MCF 10A (cell line): Measurements from ENCODE around the gene ST6GAL2. TPM values are rescaled to one million over a fixed set of nuclear protein-coding genes. Genes with fewer than 3 reads are reported as not detected.

Experiments
- BruUV-seq: library from RNA; stranded (reverse); fragments of 400-500 nt; replicated peaks from 2 replicates; lab custom pipeline; 2021; lab: Mats Ljungman, UMichigan
- CTCF ChIA-PET: fragments of 300-600 bp; sonication (Branson Sonifier 250); formaldehyde crosslinking; extraction: SDS; loops from one replicate; lab custom pipeline; 2021; ENCODE audit warnings: antibody characterized with exemption, inconsistent platforms; lab: Yijun Ruan, JAX
- POLR2A ChIA-PET: fragments of 300-600, 350-650 bp; sonication (Branson Sonifier 250); formaldehyde crosslinking; extraction: SDS; loops from one replicate; lab custom pipeline; 2020; ENCODE audit warnings: antibody characterized with exemption, inconsistent platforms; lab: Yijun Ruan, JAX
- DNase-seq: peaks from one replicate; pipeline ENCODE4 v3.0.0-alpha.2; 2018; ENCODE audit not compliant: unreplicated experiment
- H3K27ac Mint-ChIP-seq: one replicate; pipeline ENCODE4 v1.8.0; 2022; ENCODE audit warnings: mild to moderate bottlenecking, low read depth, mixed read lengths; ENCODE audit not compliant: unreplicated experiment
- H3K27me3 Mint-ChIP-seq: one replicate; pipeline ENCODE4 v1.8.0; 2022; ENCODE audit warnings: mixed read lengths; ENCODE audit not compliant: insufficient read depth, unreplicated experiment
- H3K36me3 Mint-ChIP-seq: one replicate; pipeline ENCODE4 v1.8.0; 2022; ENCODE audit warnings: mild to moderate bottlenecking, moderate library complexity, mixed read lengths; ENCODE audit not compliant: insufficient read depth, unreplicated experiment
- H3K4me1 Mint-ChIP-seq: one replicate; pipeline ENCODE4 v1.8.0; 2022; ENCODE audit warnings: mixed read lengths; ENCODE audit not compliant: insufficient read depth, unreplicated experiment
- H3K4me3 Mint-ChIP-seq: one replicate; pipeline ENCODE4 v1.8.0; 2022; ENCODE audit warnings: mild to moderate bottlenecking, moderate library complexity, mixed read lengths; ENCODE audit not compliant: unreplicated experiment
- H3K9me3 Mint-ChIP-seq: one replicate; pipeline ENCODE4 v1.8.0; 2022; ENCODE audit warnings: mixed read lengths; ENCODE audit not compliant: unreplicated experiment
- intact Hi-C: fragments of 100-400 bp; cut with micrococcal nuclease; formaldehyde crosslinking; loops from 2 replicates; pipeline ENCODE4 v1.14.1; 2022
- total RNA-seq: library from RNA; stranded (reverse); gene quantifications from 2 replicates; pipeline ENCODE4 v1.2.3, GENCODE V29; 2022
- TF ChIP-seq, protein P1 (sequence below): fragments of 200-600 bp; IDR thresholded peaks from one replicate; pipeline ENCODE4 v1.8.0; 2022; ENCODE audit warnings: antibody characterized with exemption, mild to moderate bottlenecking; ENCODE audit not compliant: unreplicated experiment

Gene ST6GAL2
- total RNA-seq, 1 experiment from 2014 or later = 0.68 TPM

DNA sequence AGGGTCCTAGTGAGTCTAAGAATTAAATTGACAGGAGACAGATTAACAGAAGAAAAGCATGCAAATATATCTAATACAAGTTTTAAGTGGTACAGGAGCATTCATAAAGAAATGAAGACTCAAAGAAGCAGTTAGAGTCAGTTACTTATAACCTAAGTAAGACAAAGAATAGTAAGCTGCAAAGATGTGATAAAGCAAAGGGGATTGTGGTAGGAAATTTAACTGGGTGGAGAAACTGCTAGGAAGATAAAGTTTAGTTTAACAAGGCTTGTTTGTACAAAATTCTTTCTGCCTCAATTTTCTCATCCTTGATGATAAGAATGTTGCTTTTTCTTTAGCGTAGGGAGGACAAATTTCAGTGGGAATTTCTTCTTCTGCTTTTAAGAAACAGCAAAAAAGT, 35.5 kb upstream of the ST6GAL2 start:
- no peak for DNase-seq
- Mint-ChIP-seq H3K4me3 (no peak overlapping the region), H3K36me3 (no peaks in the 10 kb centered on the region), H3K27me3 (no peaks in the 10 kb centered on the region), H3K4me1 (peaks cover 5% of the 10 kb centered on the region), H3K9me3 (peaks cover 4% of the 10 kb centered on the region), H3K27ac (no peak overlapping the region)
- ChIA-PET CTCF (no interaction called here), POLR2A (no interaction called here)
- BruUV-seq = no TSS peak
- TF ChIP-seq, protein P1, sequence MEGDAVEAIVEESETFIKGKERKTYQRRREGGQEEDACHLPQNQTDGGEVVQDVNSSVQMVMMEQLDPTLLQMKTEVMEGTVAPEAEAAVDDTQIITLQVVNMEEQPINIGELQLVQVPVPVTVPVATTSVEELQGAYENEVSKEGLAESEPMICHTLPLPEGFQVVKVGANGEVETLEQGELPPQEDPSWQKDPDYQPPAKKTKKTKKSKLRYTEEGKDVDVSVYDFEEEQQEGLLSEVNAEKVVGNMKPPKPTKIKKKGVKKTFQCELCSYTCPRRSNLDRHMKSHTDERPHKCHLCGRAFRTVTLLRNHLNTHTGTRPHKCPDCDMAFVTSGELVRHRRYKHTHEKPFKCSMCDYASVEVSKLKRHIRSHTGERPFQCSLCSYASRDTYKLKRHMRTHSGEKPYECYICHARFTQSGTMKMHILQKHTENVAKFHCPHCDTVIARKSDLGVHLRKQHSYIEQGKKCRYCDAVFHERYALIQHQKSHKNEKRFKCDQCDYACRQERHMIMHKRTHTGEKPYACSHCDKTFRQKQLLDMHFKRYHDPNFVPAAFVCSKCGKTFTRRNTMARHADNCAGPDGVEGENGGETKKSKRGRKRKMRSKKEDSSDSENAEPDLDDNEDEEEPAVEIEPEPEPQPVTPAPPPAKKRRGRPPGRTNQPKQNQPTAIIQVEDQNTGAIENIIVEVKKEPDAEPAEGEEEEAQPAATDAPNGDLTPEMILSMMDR = no peak
- intact Hi-C loops = no loop called here

DNA sequence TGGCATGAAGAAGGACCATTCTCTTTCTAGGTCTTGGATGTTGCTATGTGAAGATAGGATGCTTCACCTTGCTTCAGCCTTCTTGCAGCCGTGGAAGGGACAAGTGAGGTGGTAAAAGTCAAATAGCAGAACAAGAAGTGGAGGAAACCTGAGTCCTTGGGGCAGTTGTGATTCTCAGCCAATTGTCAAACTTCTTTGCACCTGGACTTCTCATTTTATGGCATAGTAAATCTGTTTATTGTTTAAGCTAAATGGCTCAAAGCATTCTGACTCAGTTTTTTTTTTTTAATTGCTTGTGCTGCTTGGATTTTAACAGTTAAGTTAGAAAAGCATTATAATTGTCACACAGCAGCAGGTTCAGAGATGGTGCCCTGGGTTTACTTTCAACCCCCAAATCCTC, 33.0 kb upstream of the ST6GAL2 start:
- no TSS peak for BruUV-seq
- no peak for DNase-seq
- CTCF ChIA-PET = interaction anchor here (0.6 kb wide), 1 partner anchor 1128 kb away, joined by 3 read pairs; no protein-coding TSS in a partner anchor
- H3K4me3 Mint-ChIP-seq = no peak overlapping the region
- peaks cover 5% of the 10 kb centered on the region for H3K4me1 Mint-ChIP-seq
- intact Hi-C loops = no loop called here
- no peaks in the 10 kb centered on the region for H3K36me3 Mint-ChIP-seq
- H3K9me3 Mint-ChIP-seq = no peaks in the 10 kb centered on the region
- no peaks in the 10 kb centered on the region for H3K27me3 Mint-ChIP-seq
- no peak overlapping the region for H3K27ac Mint-ChIP-seq
- POLR2A ChIA-PET = interaction anchor here (0.6 kb wide), 1 partner anchor 16 kb away, joined by 3 read pairs; no protein-coding TSS in a partner anchor
- TF ChIP-seq, protein P1 = no peak

DNA sequence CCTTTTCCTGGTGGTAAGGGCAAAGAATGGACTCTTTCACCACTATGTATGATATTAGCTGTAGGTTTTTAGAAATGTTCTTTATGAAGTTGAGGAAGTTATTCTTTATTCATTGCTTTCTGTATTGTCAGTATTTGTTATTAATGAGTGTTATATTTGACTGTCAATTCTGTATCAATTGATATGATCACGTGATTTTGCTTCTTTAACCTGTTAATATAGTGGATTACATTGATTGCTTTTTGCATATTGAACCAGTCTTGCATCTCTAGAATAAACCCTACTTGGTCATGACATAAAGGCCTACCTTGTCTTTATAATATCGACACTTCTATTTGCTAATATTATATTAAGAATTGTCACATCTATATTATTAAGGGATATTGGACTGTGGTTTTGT, 18.3 kb upstream of the ST6GAL2 start:
- no peak for DNase-seq
- ChIA-PET POLR2A (no interaction called here), CTCF (no interaction called here)
- Mint-ChIP-seq H3K4me3 (no peak overlapping the region), H3K9me3 (no peaks in the 10 kb centered on the region), H3K27me3 (no peaks in the 10 kb centered on the region), H3K27ac (no peak overlapping the region), H3K4me1 (no peaks in the 10 kb centered on the region), H3K36me3 (peaks cover 1% of the 10 kb centered on the region)
- intact Hi-C loops = no loop called here
- BruUV-seq = no TSS peak
- TF ChIP-seq, protein P1 = no peak

DNA sequence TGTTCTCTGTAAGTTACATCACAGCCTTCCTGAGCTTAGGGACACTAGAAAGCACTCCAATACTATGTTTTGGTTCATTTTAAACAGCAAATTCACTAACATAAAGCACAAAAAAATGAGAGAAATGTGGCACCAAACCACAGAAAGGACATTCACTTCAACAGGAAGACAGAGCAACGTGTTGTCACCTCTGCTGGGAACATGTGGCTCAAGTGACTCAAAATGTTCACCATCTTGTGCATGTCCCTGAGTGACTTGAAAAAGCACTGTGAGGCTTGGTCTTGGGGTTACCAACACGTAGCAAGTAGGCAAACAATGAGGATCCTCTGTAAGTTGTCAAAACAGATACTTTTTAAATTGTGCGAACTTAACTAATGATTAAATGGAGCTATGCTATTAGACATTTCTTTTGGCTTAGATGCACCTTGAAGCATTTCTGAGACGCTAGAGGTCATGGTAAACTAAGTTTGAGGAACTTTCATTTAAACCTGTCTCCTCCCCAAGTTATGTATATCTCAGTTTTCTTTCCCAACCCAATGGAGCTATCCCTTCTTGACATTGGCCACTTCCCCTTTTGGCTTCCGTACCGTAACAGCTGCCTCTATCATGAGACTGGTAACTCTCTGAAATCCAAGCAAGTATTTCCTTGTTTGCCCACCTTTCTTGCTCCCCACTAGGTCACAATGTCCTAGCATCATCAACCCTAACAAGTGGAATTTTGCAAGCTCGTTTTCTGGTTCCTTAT, 14.0 kb upstream of the ST6GAL2 start:
- H3K27ac Mint-ChIP-seq = no peak overlapping the region
- H3K27me3 Mint-ChIP-seq = no peaks in the 10 kb centered on the region
- intact Hi-C loops = no loop called here
- H3K9me3 Mint-ChIP-seq = no peaks in the 10 kb centered on the region
- H3K4me1 Mint-ChIP-seq = no peaks in the 10 kb centered on the region
- no peak for DNase-seq
- TF ChIP-seq, protein P1 = no peak
- H3K4me3 Mint-ChIP-seq = no peak overlapping the region
- ChIA-PET POLR2A (no interaction called here), CTCF (no interaction called here)
- H3K36me3 Mint-ChIP-seq = no peaks in the 10 kb centered on the region
- no TSS peak for BruUV-seq
